ENCODE results near the gene AFG3L2.

- TF ChIP-seq CTCF (IDR thresholded peaks at IDR 0.05) (no peak), POLR2A (IDR thresholded peaks at IDR 0.05) (no peak)
Observed at GRCh38 chr18:12423820-12424219, 46.8 kb upstream of the AFG3L2 start.
